Breast epithelium (tissue), 3 donors: ENCODE measurements around the gene VAMP7.

ENCODE experiments used
- POLR2A ChIP-seq: fragments of 450-650 bp; IDR thresholded peaks from one replicate; pipeline ENCODE4 v1.6.1; 2016; ENCODE audit warnings: antibody characterized with exemption, mild to moderate bottlenecking, moderate library complexity
- POLR2AphosphoS5 ChIP-seq, 3 donors: sonication (generic); formaldehyde crosslinking; IDR thresholded peaks; one replicate each; pipeline ENCODE4 v1.6.1; 2017; ENCODE audit warnings: antibody characterized with exemption in 3 of 3
- TF ChIP-seq, protein P1 (sequence below), 3 donors: fragments of 450-650 bp; IDR thresholded peaks; one replicate each; pipeline ENCODE4 v1.5.1; 2016 to 2017; ENCODE audit warnings: antibody characterized with exemption in 3 of 3, mild to moderate bottlenecking in 3 of 3, moderate library complexity in 3 of 3

DNA sequence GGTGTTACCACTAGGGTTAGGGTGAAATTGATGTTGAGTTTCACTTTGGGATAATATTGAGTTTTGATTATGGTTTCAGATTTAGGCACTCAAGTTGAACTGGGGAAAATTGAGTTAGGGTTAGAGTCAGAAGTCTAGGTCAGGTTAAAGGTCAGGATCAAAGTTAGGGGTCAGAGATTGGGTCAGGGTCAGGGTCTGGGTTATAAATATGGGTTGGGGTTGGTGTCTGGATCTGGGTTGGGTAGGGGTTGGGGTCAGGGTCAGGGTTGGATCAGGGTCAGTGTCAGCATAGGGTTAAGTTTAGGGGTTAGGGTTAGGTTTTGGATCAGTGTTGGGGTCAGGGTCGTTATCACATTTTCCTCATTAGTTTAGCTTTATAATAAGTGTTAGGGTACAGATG lies 73.6 kb downstream of the VAMP7 start:
- TF ChIP-seq, protein P1, sequence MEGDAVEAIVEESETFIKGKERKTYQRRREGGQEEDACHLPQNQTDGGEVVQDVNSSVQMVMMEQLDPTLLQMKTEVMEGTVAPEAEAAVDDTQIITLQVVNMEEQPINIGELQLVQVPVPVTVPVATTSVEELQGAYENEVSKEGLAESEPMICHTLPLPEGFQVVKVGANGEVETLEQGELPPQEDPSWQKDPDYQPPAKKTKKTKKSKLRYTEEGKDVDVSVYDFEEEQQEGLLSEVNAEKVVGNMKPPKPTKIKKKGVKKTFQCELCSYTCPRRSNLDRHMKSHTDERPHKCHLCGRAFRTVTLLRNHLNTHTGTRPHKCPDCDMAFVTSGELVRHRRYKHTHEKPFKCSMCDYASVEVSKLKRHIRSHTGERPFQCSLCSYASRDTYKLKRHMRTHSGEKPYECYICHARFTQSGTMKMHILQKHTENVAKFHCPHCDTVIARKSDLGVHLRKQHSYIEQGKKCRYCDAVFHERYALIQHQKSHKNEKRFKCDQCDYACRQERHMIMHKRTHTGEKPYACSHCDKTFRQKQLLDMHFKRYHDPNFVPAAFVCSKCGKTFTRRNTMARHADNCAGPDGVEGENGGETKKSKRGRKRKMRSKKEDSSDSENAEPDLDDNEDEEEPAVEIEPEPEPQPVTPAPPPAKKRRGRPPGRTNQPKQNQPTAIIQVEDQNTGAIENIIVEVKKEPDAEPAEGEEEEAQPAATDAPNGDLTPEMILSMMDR (IDR thresholded peaks at IDR 0.05): no peak
- TF ChIP-seq POLR2AphosphoS5 (IDR thresholded peaks at IDR 0.05) (no peak), POLR2A (no peak)
